Measurements from ENCODE around the gene BTRC.
A peak's percentile ranks its signal among the peaks of the same experiment; 100 is the strongest.

Gene BTRC

DNA sequence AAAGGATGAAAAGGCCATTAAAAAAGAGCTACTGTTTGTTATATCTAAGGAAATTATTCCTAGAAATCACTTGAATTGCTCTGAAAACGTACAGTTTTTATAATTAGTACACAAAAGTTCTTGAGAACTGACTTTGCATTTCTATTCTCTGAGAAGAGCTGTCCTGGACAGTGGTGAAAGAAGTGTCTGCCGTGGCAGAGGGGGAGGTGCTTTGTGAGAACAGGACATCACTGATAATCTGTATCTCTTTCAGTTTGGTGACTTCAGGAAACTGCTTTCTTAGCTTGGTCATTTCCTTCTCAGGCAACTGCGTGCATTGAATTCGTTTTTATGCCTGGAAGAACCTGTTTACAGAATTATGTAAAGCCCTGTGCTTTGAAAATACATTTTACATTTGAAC is 182.0 kb downstream of the BTRC start:
- DNase-seq (ENCODE audit: low spot score): no peak

GRCh38 chr10:101536800-101537199 is 182.8 kb downstream of the BTRC start:
- peak; percentile 47 for DNase-seq (ENCODE audit: low spot score)

GRCh38 chr10:101538446-101538845 is 184.5 kb downstream of the BTRC start:
- DNase-seq (ENCODE audit: low spot score): no peak

- no peak for DNase-seq (ENCODE audit: low spot score)
These were observed 191.9 kb downstream of the BTRC start for GRCh38 chr10:101545898-101546297.

DNA sequence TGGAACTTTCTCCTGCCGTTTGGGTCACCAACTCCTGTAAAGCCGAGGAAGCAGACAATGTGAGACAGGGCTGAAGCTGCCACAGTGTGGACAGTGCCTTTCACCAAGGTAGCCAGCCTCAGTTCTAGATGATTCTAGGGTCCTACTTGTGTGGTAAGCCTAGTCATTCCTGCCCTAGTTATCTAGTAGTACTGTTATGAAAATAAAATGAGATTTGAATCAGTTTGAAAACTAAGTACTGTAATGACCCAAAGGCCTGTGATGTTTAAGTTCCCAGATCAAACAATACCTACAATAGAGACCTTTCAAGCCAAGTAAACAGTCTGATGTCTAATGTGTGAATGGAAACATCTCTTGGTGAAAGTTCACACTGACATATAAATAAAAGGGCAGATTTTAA is 197.0 kb downstream of the BTRC start:
- no peak for DNase-seq (ENCODE audit: low spot score)

DNA sequence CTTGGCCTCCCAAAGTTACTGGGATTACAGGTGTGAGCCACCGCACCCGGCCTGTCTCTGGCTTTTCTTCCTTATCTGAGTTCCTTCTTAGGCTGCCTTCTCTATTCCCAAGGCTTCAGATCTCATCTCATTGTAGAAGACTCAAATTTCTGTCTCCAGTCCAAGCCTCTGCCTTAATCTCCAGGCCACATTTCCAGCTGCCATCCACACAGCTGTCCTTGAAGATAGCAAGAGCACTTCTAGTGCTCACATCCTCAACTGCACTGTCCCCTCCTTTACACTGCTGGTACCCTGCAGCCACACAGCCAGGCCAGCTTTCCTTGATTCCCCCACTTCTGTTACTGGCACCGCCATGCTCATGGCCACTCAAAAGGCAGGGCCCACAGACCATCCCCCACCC is 198.5 kb downstream of the BTRC start:
- no peak for DNase-seq (ENCODE audit: low spot score)

DNA sequence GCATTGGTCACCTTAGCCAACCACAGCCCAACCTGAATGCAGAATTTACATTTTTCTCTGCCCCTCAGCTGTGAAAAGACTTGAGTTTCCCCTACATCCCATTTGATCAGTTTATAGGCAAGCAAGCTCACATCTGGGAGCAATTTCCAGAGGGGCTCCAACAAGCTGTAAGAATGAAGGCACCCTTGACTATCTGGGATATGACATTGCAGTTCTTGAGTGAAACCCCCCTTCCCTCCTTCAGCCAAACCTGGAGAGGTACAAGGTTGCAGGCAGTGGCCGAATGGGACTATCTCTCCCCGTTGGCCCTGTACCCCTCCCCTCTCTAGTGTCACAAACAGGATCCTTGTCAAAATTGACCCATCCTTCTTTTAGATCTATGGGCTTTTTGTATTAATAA is 203.6 kb downstream of the BTRC start:
- no peak for DNase-seq (ENCODE audit: low spot score)

GRCh38 chr10:101558204-101558603 is 204.2 kb downstream of the BTRC start:
- no peak for DNase-seq (ENCODE audit: low spot score)

DNA sequence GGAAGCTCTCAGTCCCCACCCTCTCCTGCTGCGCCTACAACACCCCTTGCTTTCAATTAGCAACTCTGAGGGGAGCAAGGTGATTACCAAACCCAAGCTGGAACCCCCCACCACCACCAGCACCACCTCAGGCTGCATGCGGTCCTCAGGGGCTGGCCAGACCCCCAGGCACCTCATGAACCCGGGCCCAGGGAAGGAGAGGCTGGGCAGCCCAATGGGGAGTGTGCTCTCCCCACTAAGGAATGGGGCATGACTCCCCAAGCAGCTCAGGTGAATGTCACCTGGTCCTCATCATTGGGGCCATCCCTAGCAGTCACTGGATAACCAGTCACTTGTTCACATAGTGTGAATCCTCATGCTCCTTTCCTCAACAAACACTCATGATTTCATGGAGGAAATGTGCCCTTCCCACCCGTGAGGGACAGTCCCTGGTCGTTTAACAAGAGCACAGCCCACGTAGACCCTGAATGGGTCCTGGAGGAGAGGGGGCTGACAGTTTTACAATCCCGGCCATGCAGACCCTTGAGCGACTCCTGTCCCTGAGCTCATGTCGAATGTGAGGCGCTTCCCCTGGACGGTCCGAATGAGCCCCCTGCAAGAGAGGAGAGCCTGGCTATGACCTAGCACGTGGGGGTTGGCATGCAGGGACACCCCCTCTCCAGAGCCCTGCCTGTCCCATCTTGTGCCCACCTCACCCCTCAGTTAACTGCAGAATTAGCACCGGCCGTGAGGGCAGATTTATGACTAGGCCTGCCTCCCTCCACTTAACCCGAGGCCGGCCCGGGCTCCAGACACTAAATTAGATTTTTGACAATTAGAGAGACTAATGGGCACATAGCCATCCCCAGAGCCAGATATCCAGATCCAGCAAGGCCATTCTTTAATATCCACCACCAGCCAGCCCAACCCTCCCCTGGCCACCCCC is 205.0 kb downstream of the BTRC start:
- no peak for DNase-seq (ENCODE audit: low spot score)

DNA sequence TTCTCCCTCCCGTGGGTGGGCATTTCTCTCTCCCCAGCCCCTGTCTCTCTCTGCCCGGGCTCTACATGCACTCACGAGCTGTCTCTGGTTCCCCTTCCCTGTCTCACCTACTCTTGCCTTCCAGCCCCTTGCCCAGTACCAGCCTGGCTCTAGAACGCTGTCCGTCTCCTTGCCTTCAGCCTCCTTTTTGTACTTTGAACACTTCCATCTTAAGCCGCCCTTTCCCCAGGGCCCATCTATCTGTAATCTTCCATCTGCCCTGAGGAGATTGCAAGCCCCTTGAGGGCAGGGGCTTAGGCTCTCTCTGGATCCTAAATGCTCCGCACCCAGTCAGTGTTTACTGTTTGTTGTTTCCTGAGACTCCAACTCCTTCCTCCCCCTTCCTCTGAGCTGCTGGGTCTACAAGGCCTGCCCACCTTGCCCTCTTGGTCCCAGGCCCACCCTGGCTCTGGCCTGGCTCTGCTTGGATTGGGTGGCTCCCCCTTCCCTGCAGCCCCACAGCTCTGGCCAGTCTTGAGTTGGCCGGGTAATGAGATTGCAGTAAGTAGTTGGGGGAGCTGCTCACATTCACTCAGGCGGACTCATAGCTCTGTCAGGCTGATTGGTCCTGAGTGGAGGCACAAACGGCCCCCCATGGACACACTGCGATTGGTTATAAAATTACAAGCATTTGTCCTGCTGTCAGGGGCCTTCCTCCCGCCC is 205.8 kb downstream of the BTRC start:
- no peak for DNase-seq (ENCODE audit: low spot score)

DNA sequence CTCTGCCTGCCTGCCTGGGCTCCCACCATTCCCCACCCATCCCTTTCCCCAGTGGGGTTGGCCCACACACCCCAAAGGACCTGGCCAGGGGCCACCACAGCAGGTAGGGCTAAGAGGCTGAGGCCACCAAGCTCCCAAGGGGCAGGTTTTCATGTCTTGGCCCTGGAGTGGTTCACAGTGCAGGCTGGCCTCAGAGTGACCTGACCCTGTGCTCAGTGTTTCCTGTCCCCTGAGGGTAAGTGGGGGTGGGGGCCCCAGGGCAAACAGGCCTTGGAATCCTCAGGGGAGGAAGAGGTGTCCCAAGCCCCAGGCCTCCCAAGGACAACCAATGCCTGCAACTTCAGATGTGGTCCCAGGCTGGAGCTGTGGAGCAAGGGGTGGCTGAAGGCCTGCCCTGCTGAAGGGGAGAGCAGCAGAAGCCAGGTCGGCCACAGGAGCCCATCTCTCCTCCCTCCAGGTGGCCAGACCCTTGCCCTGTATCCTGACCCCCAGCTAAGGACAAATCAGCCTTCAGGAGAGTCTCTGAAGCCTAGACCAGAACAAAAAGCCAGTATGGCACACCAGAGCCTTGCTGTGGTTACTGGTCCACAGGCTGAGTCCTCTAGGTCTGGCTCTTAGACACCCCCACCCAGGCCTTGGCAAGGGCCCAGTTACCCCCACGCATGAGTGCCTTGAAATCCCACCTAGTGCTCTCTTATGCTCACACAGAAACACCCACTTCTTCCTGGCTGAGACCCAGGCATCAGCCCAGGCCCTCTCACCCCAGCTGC is 206.5 kb downstream of the BTRC start:
- no peak for DNase-seq (ENCODE audit: low spot score)

DNA sequence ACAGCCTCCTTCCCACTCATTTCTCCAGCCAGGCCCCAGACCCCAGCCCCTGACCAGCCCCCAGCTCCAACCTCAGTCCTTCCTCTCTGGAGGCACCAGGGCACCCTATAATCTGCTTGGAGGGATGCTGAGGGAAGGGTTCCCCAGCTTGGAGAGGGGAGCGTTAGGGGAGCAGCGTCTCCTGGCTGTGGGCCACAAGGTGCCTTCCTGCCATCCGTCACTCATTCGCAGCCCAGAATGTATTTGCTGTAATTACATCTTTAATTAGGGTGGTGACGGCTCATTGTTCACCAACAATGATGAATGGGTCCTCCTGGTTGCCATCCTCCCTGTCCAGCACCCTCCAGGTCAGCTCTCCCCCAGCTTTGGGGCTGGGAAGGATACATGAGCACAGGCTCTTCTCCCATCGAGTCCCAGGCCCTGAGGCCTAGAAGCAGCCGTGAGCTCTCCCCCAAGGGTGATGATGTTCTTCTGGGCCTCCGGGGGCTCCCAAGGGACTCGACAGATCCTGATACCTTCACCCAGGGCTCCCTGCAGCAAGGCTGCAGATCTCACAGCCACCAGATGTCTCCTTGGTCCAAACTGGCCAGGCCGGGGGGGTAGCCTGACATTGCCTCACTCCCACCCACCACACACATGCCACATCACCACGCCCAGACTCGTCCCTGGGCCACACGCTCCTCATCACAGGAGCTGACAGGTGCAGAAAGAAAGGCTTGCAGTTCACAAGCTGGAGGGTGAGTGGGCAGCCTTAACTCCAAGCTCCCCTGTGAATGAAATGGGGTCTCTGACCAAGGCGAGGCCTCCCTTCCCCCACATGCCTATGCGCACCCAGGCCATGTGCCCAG is 207.3 kb downstream of the BTRC start:
- no peak for DNase-seq (ENCODE audit: low spot score)

DNA sequence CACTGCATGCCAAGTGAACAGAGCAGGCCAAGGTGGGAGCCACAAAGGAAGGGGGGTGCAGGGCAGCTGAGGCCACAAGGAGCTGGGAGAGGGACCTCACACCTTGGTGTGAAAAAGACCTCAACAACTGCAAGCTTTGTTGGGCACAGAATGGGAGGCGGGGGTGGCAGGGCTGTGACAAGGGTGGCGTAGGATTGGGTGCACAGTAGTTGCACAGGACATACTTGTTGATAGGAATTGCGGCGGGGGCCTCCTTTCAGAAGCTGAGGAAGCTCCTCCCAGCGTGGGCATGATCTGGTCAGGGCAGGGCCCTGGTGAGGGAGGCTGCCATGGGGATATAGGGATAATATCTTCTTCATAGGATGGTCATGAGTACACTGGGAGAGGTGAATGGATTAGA is 208.3 kb downstream of the BTRC start:
- DNase-seq (ENCODE audit: low spot score): no peak

GRCh38 chr10:101563007-101563406 is 209.0 kb downstream of the BTRC start:
- no peak for DNase-seq (ENCODE audit: low spot score)

GRCh38 chr10:101563497-101564040 is 209.6 kb downstream of the BTRC start:
- DNase-seq (ENCODE audit: low spot score): no peak

GRCh38 chr10:101564490-101564991 is 210.6 kb downstream of the BTRC start:
- no peak for DNase-seq (ENCODE audit: low spot score)

GRCh38 chr10:101565370-101565900 is 211.5 kb downstream of the BTRC start:
- no peak for DNase-seq (ENCODE audit: low spot score)

DNA sequence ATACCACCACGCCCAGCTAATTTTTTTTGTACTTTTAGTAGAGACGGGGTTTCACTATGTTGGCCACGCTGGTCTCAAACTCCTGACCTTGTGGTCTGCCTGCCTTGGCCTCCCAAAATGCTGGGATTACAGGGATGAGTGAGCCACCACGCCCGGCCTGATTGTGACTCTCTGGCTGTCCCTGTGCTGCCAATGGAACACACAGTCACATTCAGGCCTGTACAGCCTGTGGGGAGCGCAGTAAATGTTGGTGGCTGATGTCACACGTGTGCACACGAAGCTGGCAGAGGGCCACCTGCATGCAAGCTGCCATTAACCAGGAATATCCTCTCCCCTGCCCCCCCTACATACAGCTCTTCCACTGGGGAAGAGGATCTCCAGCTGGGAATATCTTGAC is 212.0 kb downstream of the BTRC start:
- no peak for DNase-seq (ENCODE audit: low spot score)

GRCh38 chr10:101566333-101567164 is 212.6 kb downstream of the BTRC start:
- peak; percentile 39 for DNase-seq (ENCODE audit: low spot score)

Measured in germinal center (tissue), 1 donor.